PFSK-1 (cell line): ENCODE measurements around the gene MUC2.

Experiments
- FOXP2 ChIP-seq: optimal IDR thresholded peaks from 2 replicates; pipeline ENCODE3; 2011; ENCODE audit warnings: borderline replicate concordance, control low read depth, inconsistent platforms; ENCODE audit not compliant: insufficient read depth; ENCODE audit errors: extremely low read length, extremely low read depth
- POLR2AphosphoS5 ChIP-seq: IDR thresholded peaks from 2 replicates; pipeline ENCODE4 v1.6.1; 2012; ENCODE audit warnings: low read depth, mild to moderate bottlenecking, control low read depth, low read length, moderate library complexity
- REST ChIP-seq, 2 experiments: IDR thresholded peaks; 2 replicates each; pipeline versions ENCODE4 v1.6.1 to v1.8.0; 2011 to 2012; ENCODE audit warnings: low read depth in 2 of 2, low read length in 2 of 2, control low read depth in 1 of 2, inconsistent platforms in 1 of 2, mild to moderate bottlenecking in 1 of 2, moderate library complexity in 1 of 2; ENCODE audit not compliant: insufficient read depth in 1 of 2
- SIN3A ChIP-seq: IDR thresholded peaks from 2 replicates; pipeline ENCODE4 v1.6.1; 2012; ENCODE audit warnings: mild to moderate bottlenecking, low read length, moderate library complexity, borderline replicate concordance; ENCODE audit not compliant: insufficient read depth
- TAF1 ChIP-seq: IDR thresholded peaks from 2 replicates; pipeline ENCODE4 v1.6.1; 2012; ENCODE audit warnings: low read length, control low read depth, borderline replicate concordance; ENCODE audit not compliant: insufficient read depth

Gene MUC2

GRCh38 chr11:1041936-1042608 is 32.6 kb upstream of the MUC2 start:
- TF ChIP-seq TAF1 = no peak
- no peak for TF ChIP-seq REST (IDR thresholded peaks at IDR 0.05; ENCODE audit: insufficient read depth in 1 of 2, low read depth in 2 of 2, low read length in 2 of 2)
- no peak for TF ChIP-seq FOXP2
- TF ChIP-seq SIN3A = no peak
- no peak for TF ChIP-seq POLR2AphosphoS5

- TF ChIP-seq REST (IDR thresholded peaks at IDR 0.05; ENCODE audit: insufficient read depth in 1 of 2, low read depth in 2 of 2, low read length in 2 of 2) (no peak), POLR2AphosphoS5 (no peak), SIN3A (no peak), TAF1 (no peak), FOXP2 (no peak)
Measured at GRCh38 chr11:1042626-1043562, 31.8 kb upstream of the MUC2 start.

GRCh38 chr11:1043563-1044096 is 31.0 kb upstream of the MUC2 start:
- TF ChIP-seq REST (IDR thresholded peaks at IDR 0.05; ENCODE audit: insufficient read depth in 1 of 2, low read depth in 2 of 2, low read length in 2 of 2) (no peak), SIN3A (no peak), FOXP2 (no peak), POLR2AphosphoS5 (no peak), TAF1 (no peak)

- TF ChIP-seq POLR2AphosphoS5 (no peak), FOXP2 (no peak), REST (IDR thresholded peaks at IDR 0.05; ENCODE audit: insufficient read depth in 1 of 2, low read depth in 2 of 2, low read length in 2 of 2) (no peak), TAF1 (no peak), SIN3A (no peak)
Measured at GRCh38 chr11:1044160-1044559, 30.5 kb upstream of the MUC2 start.
